NB4 (cell line): ENCODE measurements around the gene AGTPBP1.

Experiments
- DNase-seq: peaks from one replicate; pipeline ENCODE4 v3.0.0; 2010; ENCODE audit warnings: low read depth
- H3K4me3 ChIP-seq: one replicate; pipeline ENCODE4 v1.5.1; 2011; ENCODE audit warnings: mild to moderate bottlenecking, low read depth, low read length, moderate library complexity
- CTCF ChIP-seq: IDR thresholded peaks from one replicate; pipeline ENCODE4 v1.5.1; 2012; ENCODE audit warnings: low read depth, low read length
- MAX ChIP-seq: IDR thresholded peaks from 2 replicates; pipeline ENCODE4 v1.6.1; 2011; ENCODE audit warnings: low read depth, low read length
- MYC ChIP-seq: IDR thresholded peaks from 2 replicates; pipeline ENCODE4 v1.6.1; 2011; ENCODE audit warnings: low read depth, low read length
- POLR2A ChIP-seq: IDR thresholded peaks from 2 replicates; pipeline ENCODE4 v1.6.1; 2011; ENCODE audit warnings: mild to moderate bottlenecking; ENCODE audit not compliant: insufficient read length; ENCODE audit errors: extremely low read depth

Gene AGTPBP1

GRCh38 chr9:85713897-85714296, 27.9 kb downstream of the AGTPBP1 start:
- no peak overlapping the region for H3K4me3 ChIP-seq
- peak; percentile 14 for DNase-seq
- TF ChIP-seq POLR2A (no peak), MAX (no peak), MYC (no peak), CTCF (no peak)

- no peak for DNase-seq
- no peak overlapping the region for H3K4me3 ChIP-seq
- TF ChIP-seq MYC (no peak), POLR2A (no peak), MAX (no peak), CTCF (no peak)
These were observed 37.0 kb downstream of the AGTPBP1 start for GRCh38 chr9:85704744-85705143.

GRCh38 chr9:85703398-85703797, 38.4 kb downstream of the AGTPBP1 start:
- DNase-seq: no peak
- TF ChIP-seq POLR2A (no peak), CTCF (no peak), MAX (no peak), MYC (no peak)

GRCh38 chr9:85702726-85703289, 38.9 kb downstream of the AGTPBP1 start:
- no peak overlapping the region for H3K4me3 ChIP-seq
- no peak for TF ChIP-seq CTCF
- TF ChIP-seq MAX: no peak
- TF ChIP-seq POLR2A: no peak
- no peak for TF ChIP-seq MYC
- no peak for DNase-seq

More at GRCh38 chr9:85703398-85703797, 38.4 kb downstream of the AGTPBP1 start:
- H3K4me3 ChIP-seq: no peak overlapping the region

GRCh38 chr9:85702191-85702590, 39.6 kb downstream of the AGTPBP1 start:
- TF ChIP-seq MYC (no peak), POLR2A (no peak), CTCF (no peak), MAX (no peak)
- DNase-seq: no peak
- no peak overlapping the region for H3K4me3 ChIP-seq
